Bronchial epithelial cell (primary cell): Measurements from ENCODE around the gene FYN. TPM values are rescaled to one million over a fixed set of nuclear protein-coding genes. Genes with fewer than 3 reads are reported as not detected.

Experiments used
- DNase-seq: peaks from one replicate; pipeline ENCODE4 v3.0.0-alpha.2; 2010; ENCODE audit warnings: low read depth
- FAIRE-seq: peaks from 2 replicates; lab custom pipeline; 2011; peaks lifted over from hg19 to GRCh38; lab: Jason Lieb, UNC
- H3K27me3 ChIP-seq: 2 replicates; pipeline ENCODE4 v1.5.1; 2011; ENCODE audit warnings: low read length; ENCODE audit not compliant: control insufficient read depth, insufficient read depth
- H3K36me3 ChIP-seq: 2 replicates; pipeline ENCODE4 v1.5.1; 2011; ENCODE audit warnings: low read length; ENCODE audit not compliant: control insufficient read depth, insufficient read depth
- H3K4me3 ChIP-seq: 2 replicates; pipeline ENCODE4 v1.5.1; 2011; ENCODE audit warnings: mild to moderate bottlenecking, low read depth, low read length, control low read depth
- CTCF ChIP-seq: IDR thresholded peaks from 2 replicates; pipeline ENCODE4 v1.5.1; 2011; ENCODE audit warnings: mild to moderate bottlenecking, moderate library complexity, low read length, control low read depth, inconsistent platforms; ENCODE audit not compliant: insufficient read depth, severe bottlenecking
- total RNA-seq: library from RNA; depleted of rRNA; stranded (reverse); fragments of >200 nt; gene quantifications from 2 replicates; pipeline ENCODE4 v1.2.1, GENCODE V29; 2014

FYN gene
- total RNA-seq, 1 donor from 2014 or later = 38.7 TPM

- TF ChIP-seq CTCF = no peak
- Histone ChIP-seq H3K27me3 (no peaks in the 10 kb centered on the region), H3K36me3 (peaks cover 2% of the 10 kb centered on the region), H3K4me3 (no peak overlapping the region)
- FAIRE-seq (no peak), DNase-seq (no peak)
These were observed 198.8 kb downstream of the FYN start for GRCh38 chr6:111674413-111674812.

DNA sequence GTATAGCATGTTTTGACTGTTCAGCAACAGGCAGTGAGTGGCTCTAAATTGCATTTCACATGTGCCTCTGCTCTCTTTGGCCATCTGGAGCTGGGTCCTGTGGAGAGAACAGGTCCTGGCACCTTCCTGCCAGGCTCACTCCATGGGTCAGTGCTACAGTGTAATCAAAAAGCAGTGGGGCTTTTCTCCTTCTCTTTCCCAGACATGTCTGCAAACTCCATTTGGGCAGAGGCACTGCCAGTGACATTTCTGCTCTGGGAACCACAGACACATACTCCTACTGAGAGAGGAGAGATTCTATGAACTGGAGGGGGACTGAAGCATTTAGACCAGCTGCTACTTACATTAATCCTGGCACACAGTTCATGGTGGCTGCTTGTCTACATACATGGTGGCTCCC lies 199.3 kb downstream of the FYN start:
- DNase-seq = no peak
- Histone ChIP-seq H3K36me3 (peaks cover 2% of the 10 kb centered on the region), H3K4me3 (no peak overlapping the region), H3K27me3 (no peaks in the 10 kb centered on the region)
- no peak for TF ChIP-seq CTCF
- FAIRE-seq = no peak

DNA sequence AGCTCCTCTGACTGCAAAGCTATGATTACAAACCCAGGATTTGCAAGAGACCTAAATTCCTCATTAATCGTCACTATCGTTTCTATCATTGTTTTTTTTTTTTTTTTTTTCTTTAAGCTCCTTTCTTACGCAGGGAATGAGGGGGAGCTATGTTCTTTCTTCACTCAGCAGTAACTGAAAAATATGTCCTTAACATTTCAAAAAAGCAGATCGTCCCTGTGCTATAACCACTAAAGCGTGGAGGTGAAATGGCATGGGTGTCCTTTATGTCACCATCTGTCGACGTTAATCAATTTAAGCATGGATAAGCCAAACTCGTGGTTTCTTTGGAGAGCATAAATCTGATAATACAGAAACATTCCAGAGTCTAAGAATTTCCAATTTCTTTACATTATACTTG lies 199.7 kb downstream of the FYN start:
- FAIRE-seq = no peak
- H3K36me3 ChIP-seq = peaks cover 2% of the 10 kb centered on the region

GRCh38 chr6:111672761-111673450 lies 200.3 kb downstream of the FYN start:
- FAIRE-seq = no peak
- no peak for DNase-seq
- Histone ChIP-seq H3K4me3 (no peak overlapping the region), H3K27me3 (no peaks in the 10 kb centered on the region), H3K36me3 (peaks cover 2% of the 10 kb centered on the region)
- TF ChIP-seq CTCF = no peak

More for the DNA sequence above, 199.7 kb downstream of the FYN start:
- no peaks in the 10 kb centered on the region for H3K27me3 ChIP-seq
- no peak for DNase-seq
- no peak for TF ChIP-seq CTCF
- no peak overlapping the region for H3K4me3 ChIP-seq

- Histone ChIP-seq H3K27me3 (no peaks in the 10 kb centered on the region), H3K36me3 (peaks cover 2% of the 10 kb centered on the region), H3K4me3 (no peak overlapping the region)
- DNase-seq = no peak
- no peak for FAIRE-seq
- TF ChIP-seq CTCF = no peak
These were observed 203.9 kb downstream of the FYN start for GRCh38 chr6:111669326-111669725.

- DNase-seq = no peak
- Histone ChIP-seq H3K4me3 (no peak overlapping the region), H3K36me3 (no peaks in the 10 kb centered on the region), H3K27me3 (no peaks in the 10 kb centered on the region)
- peak; percentile 13 for TF ChIP-seq CTCF
- FAIRE-seq = no peak
These were observed 204.8 kb downstream of the FYN start for GRCh38 chr6:111668410-111668809.
